Adrenal gland (tissue), 5 donors: ENCODE results near the gene ACLY.

Experiments
- CTCF ChIP-seq, 6 experiments: fragments of 450-650 bp in 4 of 6; fragments of 200-600 bp in 2 of 6; sonication (generic) in 1 of 6; IDR thresholded peaks; 1 replicate in 5 of 6; 2 replicates in 1 of 6; pipeline versions ENCODE4 v1.5.1 to v1.8.0; 2016 to 2021; ENCODE audit warnings: antibody characterized with exemption in 6 of 6, mild to moderate bottlenecking in 2 of 6, moderate library complexity in 1 of 6
- POLR2A ChIP-seq, 2 donors: fragments of 450-650 bp; IDR thresholded peaks; one replicate each; pipeline ENCODE4 v1.6.1; 2017; ENCODE audit warnings: antibody characterized with exemption in 2 of 2, mild to moderate bottlenecking in 2 of 2, moderate library complexity in 1 of 2
- donor health status: DM: no; HTN: no; CAD: no.

DNA sequence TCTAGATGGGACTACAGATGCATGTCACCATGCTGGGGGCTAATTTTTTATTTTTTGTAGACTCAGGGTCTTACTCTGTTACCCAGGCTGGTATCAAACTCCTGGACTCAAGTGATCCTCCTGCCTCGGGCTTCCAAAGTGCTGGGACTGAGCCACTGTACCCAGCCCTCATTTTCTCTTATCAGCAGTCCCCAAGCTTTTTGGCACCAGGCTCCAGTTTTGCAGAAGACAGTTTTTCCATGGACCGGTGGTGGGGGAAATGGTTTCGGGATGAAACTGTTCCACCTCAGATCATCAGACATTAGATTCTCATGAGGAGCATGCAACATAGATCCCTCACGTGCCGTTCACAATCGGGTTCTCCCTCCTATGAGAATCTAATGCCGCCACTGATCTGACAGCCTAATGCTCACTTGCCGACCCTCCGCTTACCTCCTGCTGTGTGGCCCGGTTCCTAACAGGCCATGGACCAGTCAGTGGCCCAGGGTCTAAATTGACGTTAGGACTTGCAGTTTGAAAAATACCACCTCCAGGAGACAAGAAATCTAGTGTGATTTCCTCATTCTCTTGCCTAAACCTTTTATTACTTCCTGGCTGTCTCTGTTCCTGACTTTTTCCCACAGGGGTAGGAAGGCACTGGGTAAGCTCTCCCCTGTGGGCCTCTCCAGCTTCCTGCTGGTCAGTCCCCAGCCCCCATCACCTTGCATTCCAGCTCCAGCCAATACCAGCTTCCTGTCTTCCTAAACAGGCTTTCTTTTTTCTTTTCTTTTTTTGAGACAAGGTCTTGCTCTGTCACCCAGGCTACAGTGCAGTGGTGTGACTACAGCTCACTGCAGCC lies 38.5 kb upstream of the ACLY start:
- TF ChIP-seq CTCF (IDR thresholded peaks at IDR 0.05): no peak
- no peak for TF ChIP-seq POLR2A (IDR thresholded peaks at IDR 0.05)
